ENCODE results near the gene TPRG1L.

The TPRG1L gene

GRCh38 chr1:3593745-3594144 is 31.1 kb upstream of the TPRG1L start:
- DNase-seq (ENCODE audit: low read depth) = no peak

GRCh38 chr1:3594706-3595377 is 30.0 kb upstream of the TPRG1L start:
- no peak for DNase-seq (ENCODE audit: low read depth)

GRCh38 chr1:3595949-3596348 is 28.9 kb upstream of the TPRG1L start:
- no peak for DNase-seq (ENCODE audit: low read depth)

GRCh38 chr1:3596663-3597598 is 27.9 kb upstream of the TPRG1L start:
- DNase-seq (ENCODE audit: low read depth) = no peak

- DNase-seq (ENCODE audit: low read depth) = peak; percentile 6
Measured at GRCh38 chr1:3597599-3597964, 27.2 kb upstream of the TPRG1L start.

- no peak for DNase-seq (ENCODE audit: low read depth)
Measured at GRCh38 chr1:3598051-3598491, 26.7 kb upstream of the TPRG1L start.

- no peak for DNase-seq (ENCODE audit: low read depth)
Measured at GRCh38 chr1:3598522-3599285, 26.1 kb upstream of the TPRG1L start.

- no peak for DNase-seq (ENCODE audit: low read depth)
Measured at GRCh38 chr1:3599286-3599811, 25.5 kb upstream of the TPRG1L start.

GRCh38 chr1:3599816-3600215 is 25.0 kb upstream of the TPRG1L start:
- no peak for DNase-seq (ENCODE audit: low read depth)

GRCh38 chr1:3600354-3600753 is 24.5 kb upstream of the TPRG1L start:
- no peak for DNase-seq (ENCODE audit: low read depth)

- no peak for DNase-seq (ENCODE audit: low read depth)
Measured at GRCh38 chr1:3601743-3602142, 23.1 kb upstream of the TPRG1L start.

GRCh38 chr1:3602375-3602774 is 22.4 kb upstream of the TPRG1L start:
- no peak for DNase-seq (ENCODE audit: low read depth)

- no peak for DNase-seq (ENCODE audit: low read depth)
Measured at GRCh38 chr1:3603156-3603555, 21.7 kb upstream of the TPRG1L start.

GRCh38 chr1:3603571-3604467 is 21.0 kb upstream of the TPRG1L start:
- no peak for DNase-seq (ENCODE audit: low read depth)

GRCh38 chr1:3604468-3604974 is 20.3 kb upstream of the TPRG1L start:
- no peak for DNase-seq (ENCODE audit: low read depth)

- DNase-seq (ENCODE audit: low read depth) = no peak
Measured at GRCh38 chr1:3604997-3605823, 19.6 kb upstream of the TPRG1L start.

GRCh38 chr1:3606779-3607702 is 17.8 kb upstream of the TPRG1L start:
- no peak for DNase-seq (ENCODE audit: low read depth)

- no peak for DNase-seq (ENCODE audit: low read depth)
Measured at GRCh38 chr1:3607703-3608065, 17.1 kb upstream of the TPRG1L start.

- DNase-seq (ENCODE audit: low read depth) = no peak
Measured at GRCh38 chr1:3608154-3608553, 16.7 kb upstream of the TPRG1L start.

All from activated T-cell treated with anti-CD3 and anti-CD28 coated beads for 1 hour (primary cell).